Natural killer cell treated with Interleukin-12 subunit alpha and Interleukin-12 subunit beta and Interleukin-15 and Interleukin-18, amount 100 ng/mL, for 72 hours (primary cell): ENCODE measurements around the gene SRP72. TPM values are rescaled to one million over a fixed set of nuclear protein-coding genes. Genes with fewer than 3 reads are reported as not detected.

Experiments
- ATAC-seq, 2 donors: fragments of 150-1000 bp; cut with Tn5 transposase in 1 of 2; sonication (Bioruptor Pico), chemical (Tn5 transposase) in 1 of 2; 2 replicates each; pipeline ENCODE4 v1.10.0; 2021
- DNase-seq: peaks from one replicate; pipeline ENCODE4 v3.0.0; 2022; ENCODE audit warnings: low spot score
- H3K27ac Mint-ChIP-seq, 2 donors: 1 replicate in 1 of 2; 2 replicates in 1 of 2; pipeline ENCODE4 v1.8.0; 2022; ENCODE audit warnings: mixed read lengths in 2 of 2, mild to moderate bottlenecking in 1 of 2, moderate library complexity in 1 of 2
- H3K27me3 Mint-ChIP-seq, 2 donors: 1 replicate in 1 of 2; 2 replicates in 1 of 2; pipeline ENCODE4 v1.8.0; 2022; ENCODE audit warnings: mixed read lengths in 2 of 2
- H3K36me3 Mint-ChIP-seq: one replicate; pipeline ENCODE4 v1.8.0; 2022; ENCODE audit warnings: mixed read lengths
- H3K4me1 Mint-ChIP-seq, 2 donors: 1 replicate in 1 of 2; 2 replicates in 1 of 2; pipeline ENCODE4 v1.8.0; 2022; ENCODE audit warnings: low read depth in 2 of 2, mixed read lengths in 2 of 2, mild to moderate bottlenecking in 1 of 2
- H3K4me3 Mint-ChIP-seq: one replicate; pipeline ENCODE4 v1.8.0; 2022; ENCODE audit warnings: mixed read lengths
- H3K9me3 Mint-ChIP-seq: 2 replicates; pipeline ENCODE4 v1.8.0; 2022; ENCODE audit warnings: mixed read lengths
- total RNA-seq, 2 donors: library from RNA; stranded (reverse); gene quantifications; one replicate each; pipeline ENCODE4 v1.2.3, GENCODE V29; 2022

SRP72 gene
- total RNA-seq, 2 donors from 2014 or later = 145 to 150 TPM

GRCh38 chr4:56537147-56537546 lies 69.7 kb downstream of the SRP72 start:
- Mint-ChIP-seq H3K9me3 (no peaks in the 10 kb centered on the region), H3K4me3 (no peak overlapping the region), H3K27me3 (peaks cover 7 to 13% of the 10 kb centered on the region in 2 donors), H3K4me1 (peaks cover 5 to 7% of the 10 kb centered on the region in 2 donors), H3K36me3 (no peaks in the 10 kb centered on the region), H3K27ac (no peak overlapping the region)
- DNase-seq (no peak), ATAC-seq (no peak)

- H3K4me3 Mint-ChIP-seq = no peak overlapping the region
Measured at GRCh38 chr4:56540826-56541225, 73.4 kb downstream of the SRP72 start.

GRCh38 chr4:56544573-56545131 lies 77.2 kb downstream of the SRP72 start:
- no peaks in the 10 kb centered on the region for H3K36me3 Mint-ChIP-seq
- peak overlapping the region; percentile 52 for H3K4me3 Mint-ChIP-seq
- no peaks in the 10 kb centered on the region for H3K9me3 Mint-ChIP-seq
- H3K27me3 Mint-ChIP-seq = peaks cover 16 to 21% of the 10 kb centered on the region in 2 donors
- DNase-seq = peak; percentile 90
- peaks cover 16 to 21% of the 10 kb centered on the region in 2 donors for H3K4me1 Mint-ChIP-seq
- ATAC-seq = peak; percentile 99
- no peak overlapping the region for H3K27ac Mint-ChIP-seq

More at GRCh38 chr4:56540826-56541225, 73.4 kb downstream of the SRP72 start:
- ATAC-seq = no peak
- Mint-ChIP-seq H3K27me3 (peaks cover 16 to 21% of the 10 kb centered on the region in 2 donors), H3K27ac (no peak overlapping the region), H3K9me3 (no peaks in the 10 kb centered on the region), H3K4me1 (peaks cover 12 to 16% of the 10 kb centered on the region in 2 donors), H3K36me3 (no peaks in the 10 kb centered on the region)
- no peak for DNase-seq

GRCh38 chr4:56550642-56551041 lies 83.2 kb downstream of the SRP72 start:
- peaks cover 3 to 5% of the 10 kb centered on the region in 2 donors for H3K4me1 Mint-ChIP-seq
- no peak for ATAC-seq
- H3K27me3 Mint-ChIP-seq = peaks cover under 1 to 3% of the 10 kb centered on the region in 2 donors
- DNase-seq = no peak
- H3K36me3 Mint-ChIP-seq = no peaks in the 10 kb centered on the region
- H3K27ac Mint-ChIP-seq = no peak overlapping the region
- H3K9me3 Mint-ChIP-seq = no peaks in the 10 kb centered on the region
- no peak overlapping the region for H3K4me3 Mint-ChIP-seq

- ATAC-seq = no peak
- DNase-seq = no peak
- Mint-ChIP-seq H3K27ac (no peak overlapping the region), H3K9me3 (no peaks in the 10 kb centered on the region), H3K4me3 (no peak overlapping the region), H3K36me3 (no peaks in the 10 kb centered on the region), H3K4me1 (peaks cover 3 to 5% of the 10 kb centered on the region in 2 donors), H3K27me3 (peaks cover 8% of the 10 kb centered on the region in 2 donors)
Measured at GRCh38 chr4:56551516-56551915, 84.1 kb downstream of the SRP72 start.

GRCh38 chr4:56552273-56552672 lies 84.9 kb downstream of the SRP72 start:
- H3K27ac Mint-ChIP-seq = no peak overlapping the region
- DNase-seq (no peak), ATAC-seq (no peak)
- H3K9me3 Mint-ChIP-seq = no peaks in the 10 kb centered on the region
- H3K4me1 Mint-ChIP-seq = peaks cover 3 to 5% of the 10 kb centered on the region in 2 donors
- H3K36me3 Mint-ChIP-seq = no peaks in the 10 kb centered on the region
- H3K27me3 Mint-ChIP-seq = peaks cover 8 to 11% of the 10 kb centered on the region in 2 donors
- no peak overlapping the region for H3K4me3 Mint-ChIP-seq

Other genes with a start within 250 kb of the SRP72 start
- gene AASDH, start 80.1 kb upstream of the SRP72 start, total RNA-seq = 10 to 100 TPM; 10.5 to 10.7 TPM
- 10 to 100 TPM; 31.2 to 52.9 TPM for gene PPAT, start 32.0 kb upstream of the SRP72 start, total RNA-seq
- gene PAICS, start 31.4 kb upstream of the SRP72 start, total RNA-seq = 100 to 1,000 TPM; 141 to 243 TPM
- gene ARL9, start 38.2 kb downstream of the SRP72 start, total RNA-seq = not detected
- gene HOPX, start 213.7 kb downstream of the SRP72 start, total RNA-seq = 100 to 1,000 TPM; 100 to 281 TPM